Heart right ventricle (tissue), 16 donors: ENCODE results near the gene SLC38A5. TPM values are rescaled to one million over a fixed set of nuclear protein-coding genes. Genes with fewer than 3 reads are reported as not detected.
"Not testable (repeated sequence)": the region's sequence is repeated elsewhere in the genome, so short reads cannot be mapped to it uniquely, and the experiment has no call there.

Experiments
- ATAC-seq, 8 donors: fragments of 200-7000 bp; cut with Tn5 transposase; one replicate each; pipeline ENCODE4 v1.9.1; 2020; ENCODE audit warnings: mild to moderate bottlenecking in 8 of 8, moderate library complexity in 8 of 8, moderate number of reproducible peaks in 1 of 8
- DNase-seq, 2 donors: peaks; one replicate each; pipeline ENCODE4 v3.0.0-alpha.2; 2020
- H3K27ac ChIP-seq, 10 donors: fragments of 200-600 bp; sonication (generic) in 2 of 10; one replicate each; pipeline versions ENCODE4 v1.5.0 to v1.8.0; 2020 to 2022; ENCODE audit warnings: mild to moderate bottlenecking in 3 of 10
- H3K27me3 ChIP-seq, 7 donors: fragments of 200-600 bp; one replicate each; pipeline ENCODE4 v1.8.0; 2021 to 2022; ENCODE audit warnings: mild to moderate bottlenecking in 2 of 7
- H3K36me3 ChIP-seq, 9 donors: fragments of 200-600 bp; sonication (generic) in 1 of 9; one replicate each; pipeline versions ENCODE4 v1.5.0 to v1.8.0; 2020 to 2022; ENCODE audit warnings: mild to moderate bottlenecking in 2 of 9
- H3K4me1 ChIP-seq, 9 donors: fragments of 200-600 bp; sonication (generic) in 1 of 9; one replicate each; pipeline versions ENCODE4 v1.5.0 to v1.8.0; 2020 to 2022; ENCODE audit warnings: mild to moderate bottlenecking in 4 of 9
- H3K4me3 ChIP-seq, 10 donors: fragments of 200-600 bp; sonication (generic) in 2 of 10; one replicate each; pipeline versions ENCODE4 v1.5.0 to v1.8.0; 2020 to 2022; ENCODE audit warnings: mild to moderate bottlenecking in 7 of 10, moderate library complexity in 2 of 10
- H3K9me3 ChIP-seq, 11 donors: fragments of 200-600 bp in 10 of 11; sonication (generic) in 2 of 11; one replicate each; pipeline versions ENCODE4 v1.5.0 to v1.8.0; 2013 to 2022; ENCODE audit warnings: mild to moderate bottlenecking in 2 of 11, control low read depth in 1 of 11, moderate library complexity in 1 of 11
- WGBS, 2 donors: extraction: QIAGEN DNeasy Blood & Tissue Kit; methylation state at CpG; one replicate each; pipeline ENCODE4 v1.1.7; 2013; ENCODE audit warnings: inconsistent platforms in 1 of 2; 5-methylcytosine and 5-hydroxymethylcytosine counted together
- intact Hi-C, 10 donors: fragments of 100-400 bp; cut with DNase I; formaldehyde crosslinking; loops; one replicate each; pipeline versions ENCODE4 v1.11.1 to v1.14.2; 2022
- long read RNA-seq, 3 donors: library from polyadenylated mRNA; unstranded; transcript quantifications; one replicate each; pipeline ENCODE4 v2.0.0, GENCODE V29; 2020 to 2021
- polyA plus RNA-seq, 2 donors: library from polyadenylated mRNA; stranded (reverse); fragments of 200-250 nt; gene quantifications; one replicate each; pipeline ENCODE4 v1.2.3, GENCODE V29; 2013
- total RNA-seq, 10 donors: library from RNA; stranded (reverse); fragmentation: NEBNext Ultra II Directional in 3 of 10; extraction: Animal tissue kit (Norgen Biotek cat#: 25700) in 3 of 10; gene quantifications; one replicate each; pipeline versions ENCODE4 v1.2.1 to v1.2.4, GENCODE V29; 2021 to 2023
- TF ChIP-seq, protein P1 (sequence below), 9 donors: fragments of 200-600 bp; sonication (generic) in 2 of 9; IDR thresholded peaks; one replicate each; pipeline versions ENCODE4 v1.5.0 to v1.8.0; 2021 to 2022; ENCODE audit warnings: antibody characterized with exemption in 9 of 9, mild to moderate bottlenecking in 5 of 9, moderate library complexity in 1 of 9
- donor health status: Arrhythmogenic right ventricular cardiomyopathy.
- donor health status: ischemic (EF 13 %, LVEDD 7.1; RV severe dilation, severe dysfunction).
- donor health status: healthy with polysubstance abuse.
- donor health status: DM: no; HTN: yes; CAD: no.
- donor health status: DM: no; HTN: no; CAD: no.
- donor health status: ischemic (EF 25% LVEDD 6.9; RV normal size, moderate dysfunction).
- donor health status: ischemic (EF 25% LVEDD 5.7; RV mildly dilated, moderate dysfunction).
- donor health status: healthy.
- donor health status: DM: yes; HTN: yes; CAD: no.
- donor health status: Ischemic cardiomyopathy.
- donor health status: ischemic (EF 35%, LVEDD 5.7; RV mildly dilated, moderate dysfunction).
- donor health status: nonischemic (EF 11% LVEDD 7.7; RV severe dilation, severe dysfunction).
- donor health status: DM: yes; HTN: yes; CAD: no.
- donor health status: PGD.
- donor health status: ischemic (EF 29% LVEDD 5.4; RV normal size, mild dysfunction).
- donor health status: nonischemic (EF 23%, LVEDD 6.1; RV moderate dilation, normal function).

Gene SLC38A5
- 1 to 10 TPM in 7 of 10 donors, under 1 TPM in 3; 0.64 to 5.3 (median 1.7) TPM for total RNA-seq
- 10 to 100 TPM in 1 of 2 donors, 1 to 10 TPM in 1; 2.6 to 15.4 TPM for polyA plus RNA-seq
- long read RNA-seq, donor 1, partial matches to known transcripts: 0 of 1 reads
- long read RNA-seq, donor 1, other reads (novel, unspliced or antisense): 1 of 1 reads
- long read RNA-seq, donor 2, partial matches to known transcripts: 0 of 1 reads
- long read RNA-seq, donor 2, other reads (novel, unspliced or antisense): 0 of 1 reads
- long read RNA-seq, donor 3, partial matches to known transcripts: 0 of 10 reads
- long read RNA-seq, donor 3, other reads (novel, unspliced or antisense): 7 of 10 reads

DNA sequence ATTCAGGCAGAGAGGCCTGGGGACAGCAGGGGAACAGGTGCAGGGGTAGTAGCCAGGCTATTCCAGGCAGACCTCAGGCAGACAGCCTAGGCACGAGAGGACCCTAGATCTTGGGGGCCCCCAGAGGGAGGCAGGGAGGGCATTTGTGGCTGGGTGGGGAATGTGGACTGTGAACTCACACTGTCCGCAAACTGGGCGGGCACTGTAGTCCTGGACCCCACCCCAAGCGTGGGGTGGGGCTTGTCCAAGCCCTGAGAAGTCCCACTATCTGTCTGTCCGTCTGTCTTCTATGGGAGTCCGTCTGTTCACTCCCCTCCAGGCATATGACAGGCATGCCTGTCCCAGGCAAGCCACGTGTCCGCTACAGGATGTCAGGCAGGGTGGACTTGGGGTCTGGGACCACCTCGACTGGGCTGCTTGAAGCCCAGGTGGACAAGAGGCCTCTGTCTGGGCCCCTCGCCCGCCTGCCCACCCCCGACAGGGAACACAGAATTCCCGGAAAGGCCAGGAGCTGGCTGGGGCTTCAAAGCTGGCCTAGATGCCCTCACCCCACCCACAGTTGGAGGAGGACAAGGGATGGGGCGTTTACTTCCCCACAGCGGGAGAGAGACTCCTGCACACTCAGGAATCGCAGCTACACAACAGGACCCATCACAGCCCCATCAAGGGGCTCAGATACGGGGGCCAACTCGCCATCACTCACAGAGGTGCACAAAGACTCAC lies at the start of gene SLC38A5:
SLC38A5 (minus strand) TSS at position 151 of the 723 bp plus-strand sequence. CDS start 2,336 bp downstream, outside the sequence.
- ATAC-seq: no peak
- peak within 1 kb of the TSS in 6 of 10 donors; percentile 22 to 44 (median 31) for H3K4me3 ChIP-seq
- intact Hi-C loops: no loop called here
- peaks cover 0 to 18% (median 0%) of the 10 kb centered on the region in 7 donors for H3K27me3 ChIP-seq
- no peaks in the 10 kb centered on the region for H3K36me3 ChIP-seq
- TF ChIP-seq, protein P1, sequence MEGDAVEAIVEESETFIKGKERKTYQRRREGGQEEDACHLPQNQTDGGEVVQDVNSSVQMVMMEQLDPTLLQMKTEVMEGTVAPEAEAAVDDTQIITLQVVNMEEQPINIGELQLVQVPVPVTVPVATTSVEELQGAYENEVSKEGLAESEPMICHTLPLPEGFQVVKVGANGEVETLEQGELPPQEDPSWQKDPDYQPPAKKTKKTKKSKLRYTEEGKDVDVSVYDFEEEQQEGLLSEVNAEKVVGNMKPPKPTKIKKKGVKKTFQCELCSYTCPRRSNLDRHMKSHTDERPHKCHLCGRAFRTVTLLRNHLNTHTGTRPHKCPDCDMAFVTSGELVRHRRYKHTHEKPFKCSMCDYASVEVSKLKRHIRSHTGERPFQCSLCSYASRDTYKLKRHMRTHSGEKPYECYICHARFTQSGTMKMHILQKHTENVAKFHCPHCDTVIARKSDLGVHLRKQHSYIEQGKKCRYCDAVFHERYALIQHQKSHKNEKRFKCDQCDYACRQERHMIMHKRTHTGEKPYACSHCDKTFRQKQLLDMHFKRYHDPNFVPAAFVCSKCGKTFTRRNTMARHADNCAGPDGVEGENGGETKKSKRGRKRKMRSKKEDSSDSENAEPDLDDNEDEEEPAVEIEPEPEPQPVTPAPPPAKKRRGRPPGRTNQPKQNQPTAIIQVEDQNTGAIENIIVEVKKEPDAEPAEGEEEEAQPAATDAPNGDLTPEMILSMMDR (IDR thresholded peaks at IDR 0.05): no peak
- H3K27ac ChIP-seq: peak within 1 kb of the TSS in 1 of 10 donors; percentile 26
- DNase-seq: no peak
- WGBS, 2 donors: 78 to 81% methylated on average over 10 to 18 of the region's 18 CpGs
- H3K4me1 ChIP-seq: peaks cover 0 to 21% (median 0%) of the 10 kb centered on the region in 9 donors
- H3K9me3 ChIP-seq: no peaks in the 10 kb centered on the region

DNA sequence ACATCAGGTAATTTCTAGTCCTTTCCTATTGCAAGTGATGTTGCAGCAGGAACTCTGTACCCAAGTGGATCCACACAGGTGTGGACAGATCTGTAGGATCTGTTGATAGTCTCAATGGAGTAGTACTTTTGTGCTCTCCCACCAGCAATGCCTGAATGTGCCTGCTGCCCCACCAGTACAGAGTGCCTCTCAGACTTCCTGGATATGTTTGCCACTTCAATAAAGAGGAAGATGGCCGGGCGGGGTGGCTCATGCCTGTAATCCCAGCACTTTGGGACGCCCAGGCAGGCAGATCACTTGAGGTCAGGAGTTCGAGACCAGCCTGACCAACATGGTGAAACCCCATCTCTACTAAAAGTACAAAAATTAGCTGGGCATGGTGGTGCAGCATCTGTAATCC lies 49.4 kb upstream of the SLC38A5 start:
- H3K9me3 ChIP-seq, H3K4me1 ChIP-seq, H3K4me3 ChIP-seq, ATAC-seq, intact Hi-C loops, DNase-seq, H3K27me3 ChIP-seq, H3K27ac ChIP-seq: not testable (repeated sequence)
- H3K36me3 ChIP-seq: peaks cover 0 to 12% (median 0%) of the 10 kb centered on the region in 9 donors
- WGBS, 2 donors: 73 to 75% methylated on average over 4 of the region's 4 CpGs

DNA sequence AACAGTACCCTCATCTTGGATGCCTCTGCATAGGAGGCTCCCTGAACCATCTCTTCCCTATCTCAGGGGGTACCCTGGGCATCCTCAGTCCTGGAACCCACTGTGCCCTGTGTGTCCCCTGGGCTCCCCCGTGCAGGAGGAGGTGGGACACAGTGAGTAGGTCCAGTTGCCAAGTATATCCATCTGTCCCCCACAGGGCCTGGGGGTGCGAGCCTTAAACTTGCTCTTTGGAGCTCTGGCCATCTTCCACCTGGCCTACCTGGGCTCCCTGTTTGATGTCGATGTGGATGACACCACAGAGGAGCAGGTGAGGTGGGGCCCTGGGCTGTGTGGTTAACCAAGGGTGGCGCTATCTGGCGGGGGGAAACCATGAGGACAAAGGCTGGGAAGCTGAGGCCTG lies 46.9 kb upstream of the SLC38A5 start:
- no peak overlapping the region for H3K4me3 ChIP-seq
- 92% methylated on average over 5 of the region's 5 CpGs for WGBS, 2 donors
- no peak for DNase-seq
- ATAC-seq: no peak
- H3K9me3 ChIP-seq: no peaks in the 10 kb centered on the region
- no peaks in the 10 kb centered on the region for H3K27me3 ChIP-seq
- intact Hi-C loops: no loop called here
- peaks cover 0 to 3% (median 0%) of the 10 kb centered on the region in 9 donors for H3K4me1 ChIP-seq
- H3K27ac ChIP-seq: peak overlapping the region in 5 of 10 donors; percentile 43 to 68 (median 58)
- TF ChIP-seq, protein P1 (IDR thresholded peaks at IDR 0.05): no peak
- H3K36me3 ChIP-seq: peaks cover 0 to 24% (median 0%) of the 10 kb centered on the region in 9 donors

DNA sequence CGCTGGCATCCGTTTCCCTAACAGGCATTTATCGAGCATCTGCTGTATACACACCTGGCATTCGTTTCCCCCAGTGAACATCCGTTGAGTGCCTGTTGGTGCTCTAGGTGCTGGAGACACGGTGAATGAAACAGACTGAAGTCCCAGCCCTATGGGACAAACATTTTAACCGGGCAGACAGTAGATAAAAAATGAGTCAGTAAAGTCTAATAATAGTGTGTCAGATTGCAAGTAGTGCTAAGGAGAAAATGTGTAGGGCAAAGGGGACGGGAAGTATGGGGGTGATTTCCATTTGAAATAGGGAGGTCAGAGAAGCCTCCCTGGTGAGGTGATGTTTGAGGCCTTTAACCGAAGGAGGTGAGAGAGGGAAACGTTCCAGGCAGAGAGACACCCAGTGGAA lies 46.2 kb upstream of the SLC38A5 start:
- peak overlapping the region in 6 of 10 donors; percentile 40 to 68 (median 57) for H3K27ac ChIP-seq
- no peaks in the 10 kb centered on the region for H3K27me3 ChIP-seq
- TF ChIP-seq, protein P1 (IDR thresholded peaks at IDR 0.05): no peak
- intact Hi-C loops: no loop called here
- ATAC-seq (peak in 6 of 8 donors; percentile 8 to 68 (median 44)), DNase-seq (no peak)
- WGBS, 2 donors: 57 to 62% methylated on average over 10 of the region's 10 CpGs
- peaks cover 0 to 27% (median 0%) of the 10 kb centered on the region in 9 donors for H3K36me3 ChIP-seq
- H3K4me1 ChIP-seq: peaks cover 0 to 2% (median 0%) of the 10 kb centered on the region in 9 donors
- no peak overlapping the region for H3K4me3 ChIP-seq
- no peaks in the 10 kb centered on the region for H3K9me3 ChIP-seq
